Immature natural killer cell (primary cell): Measurements from ENCODE around the gene NUP50. TPM values are rescaled to one million over a fixed set of nuclear protein-coding genes. Genes with fewer than 3 reads are reported as not detected.

Experiments used
- DNase-seq, 3 donors: peaks; one replicate each; pipeline ENCODE4 v3.0.0; 2022; ENCODE audit warnings: mixed read lengths in 1 of 3
- H3K27ac Mint-ChIP-seq, 6 donors: one replicate each; pipeline ENCODE4 v1.8.0; 2020; ENCODE audit warnings: mixed read lengths in 6 of 6, mild to moderate bottlenecking in 5 of 6, inconsistent platforms in 4 of 6, moderate library complexity in 3 of 6
- H3K27me3 Mint-ChIP-seq, 3 donors: one replicate each; pipeline ENCODE4 v1.8.0; 2020 to 2021; ENCODE audit warnings: low read depth in 3 of 3, mild to moderate bottlenecking in 3 of 3, mixed read lengths in 3 of 3, moderate library complexity in 3 of 3, inconsistent platforms in 1 of 3
- H3K36me3 Mint-ChIP-seq, 3 donors: one replicate each; pipeline ENCODE4 v1.8.0; 2020; ENCODE audit warnings: mixed read lengths in 3 of 3, inconsistent platforms in 2 of 3, mild to moderate bottlenecking in 2 of 3
- H3K4me1 Mint-ChIP-seq, 2 donors: one replicate each; pipeline ENCODE4 v1.8.0; 2020; ENCODE audit warnings: inconsistent platforms in 2 of 2, mild to moderate bottlenecking in 2 of 2, mixed read lengths in 2 of 2, moderate library complexity in 1 of 2
- H3K4me3 Mint-ChIP-seq, 5 donors: one replicate each; pipeline ENCODE4 v1.8.0; 2020; ENCODE audit warnings: mild to moderate bottlenecking in 5 of 5, mixed read lengths in 5 of 5, inconsistent platforms in 3 of 5, moderate library complexity in 3 of 5
- H3K9me3 Mint-ChIP-seq, 6 donors: one replicate each; pipeline ENCODE4 v1.8.0; 2020; ENCODE audit warnings: mild to moderate bottlenecking in 6 of 6, mixed read lengths in 6 of 6, inconsistent platforms in 4 of 6, moderate library complexity in 3 of 6
- polyA plus RNA-seq, 3 donors: library from polyadenylated mRNA; unstranded; fragments of 300-500 nt; fragmentation: Illumina TruSeq; gene quantifications; one replicate each; pipeline ENCODE4 v1.2.3, GENCODE V29; 2021

The NUP50 gene
- polyA plus RNA-seq, 3 donors from 2014 or later = 16.6 to 56.0 (median 26.1) TPM

DNA sequence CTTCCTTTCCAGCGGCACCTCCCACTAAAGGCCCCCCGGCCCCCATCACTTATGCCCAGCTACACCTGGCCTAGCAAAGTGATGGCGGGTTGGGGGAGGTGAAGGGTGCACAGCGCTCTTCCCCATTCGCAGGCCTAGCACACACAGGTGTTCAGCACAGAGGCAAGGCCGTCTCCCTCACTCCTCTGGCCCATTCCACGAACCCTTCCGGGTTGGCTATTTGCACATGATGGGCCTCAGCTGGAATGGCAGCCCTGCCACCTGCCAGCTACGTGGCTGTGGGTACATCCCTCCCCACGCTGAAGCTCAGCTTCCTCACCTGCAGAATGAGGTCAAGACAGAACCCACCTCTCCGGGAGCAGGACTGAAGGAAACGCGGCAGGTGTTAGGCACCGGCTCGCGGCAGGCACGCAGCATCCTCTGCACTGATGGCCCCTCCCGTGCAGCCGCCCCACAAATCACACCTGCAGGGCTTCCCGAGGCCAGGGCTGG lies 72.2 kb downstream of the NUP50 start:
- Mint-ChIP-seq H3K36me3 (peaks cover 0 to 10% (median 0%) of the 10 kb centered on the region in 3 donors), H3K27me3 (peaks cover under 1 to 6% (median 5%) of the 10 kb centered on the region in 3 donors), H3K9me3 (no peaks in the 10 kb centered on the region), H3K27ac (peak overlapping the region in 5 of 6 donors; percentile 30 to 90 (median 87)), H3K4me1 (peaks cover 42 to 70% of the 10 kb centered on the region in 2 donors), H3K4me3 (peak overlapping the region; percentile 60 to 75 (median 68))
- no peak for DNase-seq

- peak in 2 of 3 donors; percentile 25 to 35 for DNase-seq
- Mint-ChIP-seq H3K27ac (peak overlapping the region in 5 of 6 donors; percentile 61 to 81 (median 69)), H3K9me3 (no peaks in the 10 kb centered on the region)
These were observed 73.6 kb downstream of the NUP50 start for GRCh38 chr22:45237065-45237990.

More at GRCh38 chr22:45237065-45237990, 73.6 kb downstream of the NUP50 start:
- Mint-ChIP-seq H3K36me3 (peaks cover 0 to 10% (median 0%) of the 10 kb centered on the region in 3 donors), H3K4me3 (peak overlapping the region in 4 of 5 donors; percentile 26 to 48 (median 41)), H3K27me3 (peaks cover 5 to 8% (median 8%) of the 10 kb centered on the region in 3 donors), H3K4me1 (peaks cover 53 to 70% of the 10 kb centered on the region in 2 donors)

Other genes starting within 250 kb of the NUP50 start
- gene PHF21B, start 153.9 kb upstream of the NUP50 start, polyA plus RNA-seq = not detected
- 1 to 10 TPM; 2.2 to 6.2 (median 4.5) TPM for gene KIAA0930, start 77.0 kb downstream of the NUP50 start, polyA plus RNA-seq
- gene UPK3A, start 121.0 kb downstream of the NUP50 start, polyA plus RNA-seq = 1 to 10 TPM in 2 of 3 donors, not detected in 1; 2.7 to 6.4 TPM
- 10 to 100 TPM; 10.6 to 33.9 (median 14.7) TPM for gene FAM118A, start 146.0 kb downstream of the NUP50 start, polyA plus RNA-seq
- under 1 TPM in 1 of 3 donors, not detected in 2; 0.21 TPM for gene SMC1B, start 249.7 kb downstream of the NUP50 start, polyA plus RNA-seq
- under 1 TPM in 1 of 3 donors, not detected in 2; 0.13 TPM for gene RIBC2, start 249.8 kb downstream of the NUP50 start, polyA plus RNA-seq